ENCODE data around the gene PHB1.

PHB1 gene

GRCh38 chr17:49414622-49415350 lies at the start of gene PHB1:
Gene PHB1, minus strand, starts transcription at chr17:49414882. Its CDS starts 1,618 bp downstream, at chr17:49413264.
- FAIRE-seq (peak; percentile 92), DNase-seq (ENCODE audit: low spot score) (peak; percentile 96)

GRCh38 chr17:49464049-49464448 lies 49.4 kb upstream of the PHB1 start:
- DNase-seq (ENCODE audit: low spot score) (no peak), FAIRE-seq (no peak)

- FAIRE-seq (no peak), DNase-seq (ENCODE audit: low spot score) (no peak)
These were observed 46.9 kb upstream of the PHB1 start for GRCh38 chr17:49461580-49461979.

- no peak for FAIRE-seq
- no peak for DNase-seq (ENCODE audit: low spot score)
These were observed 45.7 kb upstream of the PHB1 start for GRCh38 chr17:49460401-49460800.

- FAIRE-seq (no peak), DNase-seq (ENCODE audit: low spot score) (no peak)
These were observed 44.8 kb upstream of the PHB1 start for GRCh38 chr17:49459401-49459984.

- no peak for FAIRE-seq
- DNase-seq (ENCODE audit: low spot score) = no peak
These were observed 43.2 kb upstream of the PHB1 start for GRCh38 chr17:49457564-49458535.

- DNase-seq (ENCODE audit: low spot score) (peak; percentile 85), FAIRE-seq (peak; percentile 84)
These were observed 41.7 kb upstream of the PHB1 start for GRCh38 chr17:49456183-49456965.

GRCh38 chr17:49455272-49455861 lies 40.7 kb upstream of the PHB1 start:
- FAIRE-seq (no peak), DNase-seq (ENCODE audit: low spot score) (no peak)

- no peak for DNase-seq (ENCODE audit: low spot score)
- no peak for FAIRE-seq
These were observed 39.4 kb upstream of the PHB1 start for GRCh38 chr17:49454050-49454449.

GRCh38 chr17:49452661-49453060 lies 38.0 kb upstream of the PHB1 start:
- FAIRE-seq = no peak

GRCh38 chr17:49452201-49452600 lies 37.5 kb upstream of the PHB1 start:
- DNase-seq (ENCODE audit: low spot score) = no peak

More at GRCh38 chr17:49452661-49453060, 38.0 kb upstream of the PHB1 start:
- DNase-seq (ENCODE audit: low spot score) = no peak

GRCh38 chr17:49450735-49451134 lies 36.1 kb upstream of the PHB1 start:
- no peak for FAIRE-seq

More at GRCh38 chr17:49452201-49452600, 37.5 kb upstream of the PHB1 start:
- FAIRE-seq = no peak

GRCh38 chr17:49450181-49450580 lies 35.5 kb upstream of the PHB1 start:
- no peak for FAIRE-seq
- DNase-seq (ENCODE audit: low spot score) = no peak

More at GRCh38 chr17:49450735-49451134, 36.1 kb upstream of the PHB1 start:
- DNase-seq (ENCODE audit: low spot score) = no peak

GRCh38 chr17:49447628-49448302 lies 33.1 kb upstream of the PHB1 start:
- FAIRE-seq (no peak), DNase-seq (ENCODE audit: low spot score) (no peak)

GRCh38 chr17:49445591-49445990 lies 30.9 kb upstream of the PHB1 start:
- DNase-seq (ENCODE audit: low spot score) = no peak

GRCh38 chr17:49444384-49444783 lies 29.7 kb upstream of the PHB1 start:
- FAIRE-seq (no peak), DNase-seq (ENCODE audit: low spot score) (no peak)

More at GRCh38 chr17:49445591-49445990, 30.9 kb upstream of the PHB1 start:
- FAIRE-seq = no peak

GRCh38 chr17:49443862-49444261 lies 29.2 kb upstream of the PHB1 start:
- peak; percentile 11 for DNase-seq (ENCODE audit: low spot score)
- no peak for FAIRE-seq

- DNase-seq (ENCODE audit: low spot score) (no peak), FAIRE-seq (no peak)
These were observed 27.4 kb upstream of the PHB1 start for GRCh38 chr17:49442041-49442440.

GRCh38 chr17:49441578-49441977 lies 26.9 kb upstream of the PHB1 start:
- FAIRE-seq (no peak), DNase-seq (ENCODE audit: low spot score) (no peak)

- FAIRE-seq = no peak
- no peak for DNase-seq (ENCODE audit: low spot score)
These were observed 25.9 kb upstream of the PHB1 start for GRCh38 chr17:49440581-49440980.
